Glutamatergic neuron (in vitro differentiated cells): ENCODE data around the gene COLEC11. TPM values are rescaled to one million over a fixed set of nuclear protein-coding genes. Genes with fewer than 3 reads are reported as not detected.

Experiments used
- DNase-seq: peaks from one replicate; pipeline ENCODE4 v3.0.0; 2022
- H3K27ac Mint-ChIP-seq: one replicate; pipeline ENCODE4 v1.8.0; 2020; ENCODE audit warnings: mild to moderate bottlenecking, mixed read lengths, inconsistent platforms; ENCODE audit not compliant: unreplicated experiment
- H3K27me3 Mint-ChIP-seq: one replicate; pipeline ENCODE4 v1.8.0; 2020; ENCODE audit warnings: mild to moderate bottlenecking, moderate library complexity, mixed read lengths, inconsistent platforms; ENCODE audit not compliant: unreplicated experiment
- H3K36me3 Mint-ChIP-seq: one replicate; pipeline ENCODE4 v1.8.0; 2020; ENCODE audit warnings: mild to moderate bottlenecking, mixed read lengths, inconsistent platforms; ENCODE audit not compliant: unreplicated experiment
- H3K4me1 Mint-ChIP-seq: one replicate; pipeline ENCODE4 v1.8.0; 2020; ENCODE audit warnings: mild to moderate bottlenecking, low read depth, mixed read lengths, inconsistent platforms; ENCODE audit not compliant: unreplicated experiment
- H3K4me3 Mint-ChIP-seq: one replicate; pipeline ENCODE4 v1.8.0; 2020; ENCODE audit warnings: mild to moderate bottlenecking, mixed read lengths, inconsistent platforms; ENCODE audit not compliant: unreplicated experiment
- H3K9me3 Mint-ChIP-seq: one replicate; pipeline ENCODE4 v1.8.0; 2020; ENCODE audit warnings: mild to moderate bottlenecking, moderate library complexity, mixed read lengths, inconsistent platforms; ENCODE audit not compliant: unreplicated experiment
- CTCF ChIP-seq: fragments of 200-600 bp; sonication (generic); IDR thresholded peaks from one replicate; pipeline ENCODE4 v1.5.0; 2021; ENCODE audit not compliant: partially characterized antibody, unreplicated experiment
- total RNA-seq: library from RNA; stranded (reverse); fragmentation: NEBNext Ultra II Directional; extraction: Animal tissue kit (Norgen Biotek cat#: 25700); gene quantifications from one replicate; pipeline ENCODE4 v1.2.1, GENCODE V29; 2021; ENCODE audit not compliant: unreplicated experiment

The COLEC11 gene
- total RNA-seq, 1 donor from 2014 or later: not detected

GRCh38 chr2:3589086-3589485, 5.8 kb upstream of the COLEC11 start:
- no peaks in the 10 kb centered on the region for H3K27me3 Mint-ChIP-seq
- TF ChIP-seq CTCF: no peak
- no peak for DNase-seq
- peaks cover 9% of the 10 kb centered on the region for H3K9me3 Mint-ChIP-seq
- H3K4me1 Mint-ChIP-seq: no peaks in the 10 kb centered on the region
- H3K4me3 Mint-ChIP-seq: no peak overlapping the region
- H3K36me3 Mint-ChIP-seq: peaks cover 20% of the 10 kb centered on the region
- no peak overlapping the region for H3K27ac Mint-ChIP-seq

GRCh38 chr2:3595404-3595803, 492 bp downstream of the COLEC11 start:
- peaks cover 7% of the 10 kb centered on the region for H3K9me3 Mint-ChIP-seq
- no peak for DNase-seq
- no peak overlapping the region for H3K27ac Mint-ChIP-seq
- H3K27me3 Mint-ChIP-seq: peaks cover 2% of the 10 kb centered on the region
- H3K4me3 Mint-ChIP-seq: no peak overlapping the region
- H3K36me3 Mint-ChIP-seq: peaks cover 12% of the 10 kb centered on the region
- TF ChIP-seq CTCF: no peak
- no peaks in the 10 kb centered on the region for H3K4me1 Mint-ChIP-seq

- peaks cover 2% of the 10 kb centered on the region for H3K27me3 Mint-ChIP-seq
- H3K4me1 Mint-ChIP-seq: no peaks in the 10 kb centered on the region
- peaks cover 7% of the 10 kb centered on the region for H3K9me3 Mint-ChIP-seq
Observed at GRCh38 chr2:3595985-3596384, 1.1 kb downstream of the COLEC11 start.

GRCh38 chr2:3596901-3597417, 2.0 kb downstream of the COLEC11 start:
- no peak for TF ChIP-seq CTCF
- no peak for DNase-seq
- no peaks in the 10 kb centered on the region for H3K4me1 Mint-ChIP-seq
- H3K9me3 Mint-ChIP-seq: peaks cover 7% of the 10 kb centered on the region
- H3K27ac Mint-ChIP-seq: no peak overlapping the region
- H3K4me3 Mint-ChIP-seq: no peak overlapping the region
- H3K36me3 Mint-ChIP-seq: peaks cover 12% of the 10 kb centered on the region
- peaks cover 2% of the 10 kb centered on the region for H3K27me3 Mint-ChIP-seq

More at GRCh38 chr2:3595985-3596384, 1.1 kb downstream of the COLEC11 start:
- H3K27ac Mint-ChIP-seq: no peak overlapping the region
- DNase-seq: no peak
- no peak overlapping the region for H3K4me3 Mint-ChIP-seq
- H3K36me3 Mint-ChIP-seq: peaks cover 12% of the 10 kb centered on the region
- no peak for TF ChIP-seq CTCF

GRCh38 chr2:3597567-3597966, 2.7 kb downstream of the COLEC11 start:
- no peak overlapping the region for H3K4me3 Mint-ChIP-seq
- peaks cover 8% of the 10 kb centered on the region for H3K36me3 Mint-ChIP-seq
- peaks cover 8% of the 10 kb centered on the region for H3K9me3 Mint-ChIP-seq
- peaks cover 2% of the 10 kb centered on the region for H3K27me3 Mint-ChIP-seq
- no peak for DNase-seq
- no peak for TF ChIP-seq CTCF
- no peak overlapping the region for H3K27ac Mint-ChIP-seq
- no peaks in the 10 kb centered on the region for H3K4me1 Mint-ChIP-seq
